Subcutaneous abdominal adipose tissue (tissue), 5 donors: ENCODE data around the gene IDH3A.

ENCODE experiments used
- H3K27ac ChIP-seq: one replicate; pipeline ENCODE4 v1.7.0; 2013; ENCODE audit warnings: low read depth, mild to moderate bottlenecking, inconsistent platforms, low read length, moderate library complexity
- H3K27me3 ChIP-seq, 5 donors: one replicate each; pipeline ENCODE4 v1.7.0; 2013; ENCODE audit warnings: low read length in 5 of 5, inconsistent platforms in 1 of 5; ENCODE audit not compliant: control insufficient read depth in 5 of 5, insufficient read depth in 4 of 5
- H3K36me3 ChIP-seq, 5 donors: one replicate each; pipeline ENCODE4 v1.7.0; 2013; ENCODE audit warnings: low read length in 5 of 5; ENCODE audit not compliant: control insufficient read depth in 5 of 5, insufficient read depth in 5 of 5
- H3K4me1 ChIP-seq, 5 donors: one replicate each; pipeline ENCODE4 v1.7.0; 2013; ENCODE audit warnings: low read length in 5 of 5, mild to moderate bottlenecking in 3 of 5, moderate library complexity in 1 of 5; ENCODE audit not compliant: control insufficient read depth in 5 of 5, insufficient read depth in 5 of 5
- H3K4me3 ChIP-seq, 5 donors: one replicate each; pipeline ENCODE4 v1.7.0; 2013; ENCODE audit warnings: low read length in 5 of 5, low read depth in 1 of 5
- H3K9ac ChIP-seq, 5 donors: one replicate each; pipeline ENCODE4 v1.7.0; 2013; ENCODE audit warnings: low read length in 5 of 5, mild to moderate bottlenecking in 4 of 5, moderate library complexity in 3 of 5
- H3K9me3 ChIP-seq, 5 donors: one replicate each; pipeline ENCODE4 v1.7.0; 2013; ENCODE audit warnings: low read length in 5 of 5; ENCODE audit not compliant: control insufficient read depth in 5 of 5
- donor health status: healthy.
- donor health status: healthy.
- donor health status: healthy.
- donor health status: healthy.
- donor health status: healthy.

IDH3A gene

GRCh38 chr15:78149068-78149804, at the start of gene IDH3A:
TSS of gene IDH3A (plus strand) at chr15:78149362. CDS start at chr15:78149404, 42 bp downstream.
- no peaks in the 10 kb centered on the region for H3K36me3 ChIP-seq
- H3K9me3 ChIP-seq = no peaks in the 10 kb centered on the region
- peaks cover 5 to 54% (median 44%) of the 10 kb centered on the region in 5 donors for H3K4me1 ChIP-seq
- peak within 1 kb of the TSS; percentile 78 to 83 (median 82) for H3K4me3 ChIP-seq
- H3K27me3 ChIP-seq = no peaks in the 10 kb centered on the region
- H3K9ac ChIP-seq = peak within 1 kb of the TSS; percentile 82 to 97 (median 94)
- H3K27ac ChIP-seq = peak within 1 kb of the TSS; percentile 78

- H3K4me1 ChIP-seq = peaks cover 0 to 17% (median 12%) of the 10 kb centered on the region in 5 donors
- H3K9ac ChIP-seq = no peak overlapping the region
- no peaks in the 10 kb centered on the region for H3K36me3 ChIP-seq
- H3K9me3 ChIP-seq = no peaks in the 10 kb centered on the region
- H3K27me3 ChIP-seq = no peaks in the 10 kb centered on the region
- no peak overlapping the region for H3K27ac ChIP-seq
- no peak overlapping the region for H3K4me3 ChIP-seq
These were observed 48.3 kb upstream of the IDH3A start for GRCh38 chr15:78100886-78101285.

DNA sequence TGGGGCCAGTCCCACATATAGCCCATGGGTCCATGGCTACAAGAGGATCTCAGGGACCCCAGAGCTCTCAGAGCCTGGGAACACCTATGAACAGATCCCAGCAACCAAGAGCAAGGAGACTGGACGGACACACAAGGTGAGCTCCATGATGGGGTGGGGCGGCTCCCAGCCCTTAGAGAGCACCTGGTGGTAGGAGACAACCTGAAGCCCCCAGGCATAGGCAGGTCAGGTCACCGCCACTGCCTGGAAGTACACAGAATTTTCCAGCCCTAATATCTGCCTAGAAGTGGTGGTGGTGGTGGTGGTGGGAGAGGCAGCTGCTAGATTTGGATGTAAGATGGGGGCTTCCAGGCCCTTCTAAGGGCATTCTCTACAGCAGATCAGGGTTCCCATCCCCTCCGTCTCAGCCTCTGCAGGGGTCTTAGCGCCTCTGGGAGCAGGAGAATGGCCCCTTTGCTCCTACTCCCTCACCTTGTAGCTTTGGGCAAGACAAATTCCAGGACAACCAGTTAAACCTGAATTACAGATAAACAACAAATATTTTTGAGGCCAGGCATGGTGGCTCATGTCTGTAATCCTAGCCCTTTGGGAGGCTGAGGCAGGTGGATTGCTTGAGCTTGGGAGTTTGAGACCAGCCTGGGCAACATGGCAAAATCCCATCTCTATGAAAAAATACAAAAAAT, 47.6 kb upstream of the IDH3A start:
- H3K27ac ChIP-seq = no peak overlapping the region
- H3K9me3 ChIP-seq = no peaks in the 10 kb centered on the region
- H3K4me1 ChIP-seq = peaks cover 0 to 17% (median 12%) of the 10 kb centered on the region in 5 donors
- no peak overlapping the region for H3K4me3 ChIP-seq
- no peaks in the 10 kb centered on the region for H3K27me3 ChIP-seq
- no peaks in the 10 kb centered on the region for H3K36me3 ChIP-seq
- H3K9ac ChIP-seq = no peak overlapping the region

- Histone ChIP-seq H3K4me1 (peaks cover 0 to 17% (median 12%) of the 10 kb centered on the region in 5 donors), H3K9ac (no peak overlapping the region), H3K4me3 (no peak overlapping the region), H3K27me3 (no peaks in the 10 kb centered on the region), H3K36me3 (no peaks in the 10 kb centered on the region), H3K9me3 (no peaks in the 10 kb centered on the region), H3K27ac (no peak overlapping the region)
These were observed 47.0 kb upstream of the IDH3A start for GRCh38 chr15:78102211-78102610.

DNA sequence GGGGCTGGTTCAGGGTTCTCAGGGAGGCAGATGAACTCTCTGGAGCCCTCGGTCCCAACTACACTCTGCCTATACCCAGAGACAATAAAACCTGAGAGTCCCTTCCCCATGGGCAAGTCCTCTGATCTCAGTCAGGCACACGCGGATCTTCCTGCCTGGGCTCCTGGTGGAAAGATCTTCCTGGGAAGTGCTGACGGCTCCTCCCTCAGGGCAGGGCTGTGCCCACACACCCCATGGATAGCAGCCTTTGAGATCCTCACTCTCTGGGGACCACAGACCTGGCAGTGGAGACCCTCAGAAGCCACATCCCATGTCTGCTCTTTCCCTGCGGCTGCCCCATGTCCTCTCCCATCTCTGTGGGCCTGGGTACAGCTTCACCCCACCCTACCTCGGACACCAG, 46.4 kb upstream of the IDH3A start:
- H3K27me3 ChIP-seq = no peaks in the 10 kb centered on the region
- no peak overlapping the region for H3K4me3 ChIP-seq
- no peak overlapping the region for H3K27ac ChIP-seq
- H3K36me3 ChIP-seq = no peaks in the 10 kb centered on the region
- H3K4me1 ChIP-seq = peaks cover 0 to 17% (median 12%) of the 10 kb centered on the region in 5 donors
- no peaks in the 10 kb centered on the region for H3K9me3 ChIP-seq
- H3K9ac ChIP-seq = no peak overlapping the region

DNA sequence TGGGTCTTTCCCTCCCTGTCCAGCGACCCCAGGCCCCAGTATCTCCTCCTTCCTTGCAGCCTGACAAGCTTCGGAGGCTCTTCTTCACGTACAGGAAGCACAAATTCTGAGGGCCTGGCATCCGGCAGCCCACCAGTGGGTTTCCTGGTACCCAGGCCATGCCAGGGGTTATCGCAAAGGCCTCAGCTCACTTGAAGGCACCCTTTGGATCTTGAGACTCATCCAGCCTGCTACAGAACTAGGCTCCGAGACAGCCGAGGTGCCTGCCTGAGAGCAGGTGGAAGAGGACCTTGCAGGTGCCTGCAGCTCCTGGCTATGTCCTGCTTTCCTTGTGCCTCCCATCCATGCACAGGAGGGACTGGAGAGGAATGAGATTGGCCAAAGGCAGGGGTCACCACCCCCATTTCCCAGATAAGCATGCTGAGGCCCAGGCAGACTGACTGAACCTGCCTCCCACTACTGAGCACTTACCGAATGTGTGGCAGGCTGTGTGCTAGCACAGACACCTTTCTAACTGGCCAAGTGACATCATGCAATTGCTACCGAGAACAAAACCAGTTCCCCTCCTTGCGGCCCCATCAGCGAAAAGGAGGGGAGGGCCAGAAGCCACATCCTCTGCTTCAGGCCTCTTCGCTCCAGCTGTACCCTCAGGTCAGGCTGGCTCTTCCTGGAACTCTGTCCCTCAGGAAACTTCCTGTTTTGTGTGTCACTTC, 45.6 kb upstream of the IDH3A start:
- H3K27ac ChIP-seq = no peak overlapping the region
- peaks cover 0 to 19% (median 15%) of the 10 kb centered on the region in 5 donors for H3K4me1 ChIP-seq
- no peaks in the 10 kb centered on the region for H3K27me3 ChIP-seq
- no peaks in the 10 kb centered on the region for H3K9me3 ChIP-seq
- peak overlapping the region in 1 of 5 donors; percentile 43 for H3K9ac ChIP-seq
- H3K36me3 ChIP-seq = no peaks in the 10 kb centered on the region
- no peak overlapping the region for H3K4me3 ChIP-seq

- Histone ChIP-seq H3K4me3 (no peak overlapping the region), H3K36me3 (no peaks in the 10 kb centered on the region), H3K27ac (no peak overlapping the region), H3K9ac (peak overlapping the region in 1 of 5 donors; percentile 0), H3K27me3 (no peaks in the 10 kb centered on the region), H3K4me1 (peaks cover 0 to 19% (median 15%) of the 10 kb centered on the region in 5 donors), H3K9me3 (no peaks in the 10 kb centered on the region)
These were observed 45.1 kb upstream of the IDH3A start for GRCh38 chr15:78104119-78104479.

- H3K9me3 ChIP-seq = no peaks in the 10 kb centered on the region
- H3K4me3 ChIP-seq = no peak overlapping the region
- H3K9ac ChIP-seq = peak overlapping the region in 1 of 5 donors; percentile 0
- no peaks in the 10 kb centered on the region for H3K36me3 ChIP-seq
- H3K27ac ChIP-seq = no peak overlapping the region
- H3K27me3 ChIP-seq = no peaks in the 10 kb centered on the region
- H3K4me1 ChIP-seq = peaks cover 0 to 19% (median 15%) of the 10 kb centered on the region in 5 donors
These were observed 44.3 kb upstream of the IDH3A start for GRCh38 chr15:78104566-78105475.

DNA sequence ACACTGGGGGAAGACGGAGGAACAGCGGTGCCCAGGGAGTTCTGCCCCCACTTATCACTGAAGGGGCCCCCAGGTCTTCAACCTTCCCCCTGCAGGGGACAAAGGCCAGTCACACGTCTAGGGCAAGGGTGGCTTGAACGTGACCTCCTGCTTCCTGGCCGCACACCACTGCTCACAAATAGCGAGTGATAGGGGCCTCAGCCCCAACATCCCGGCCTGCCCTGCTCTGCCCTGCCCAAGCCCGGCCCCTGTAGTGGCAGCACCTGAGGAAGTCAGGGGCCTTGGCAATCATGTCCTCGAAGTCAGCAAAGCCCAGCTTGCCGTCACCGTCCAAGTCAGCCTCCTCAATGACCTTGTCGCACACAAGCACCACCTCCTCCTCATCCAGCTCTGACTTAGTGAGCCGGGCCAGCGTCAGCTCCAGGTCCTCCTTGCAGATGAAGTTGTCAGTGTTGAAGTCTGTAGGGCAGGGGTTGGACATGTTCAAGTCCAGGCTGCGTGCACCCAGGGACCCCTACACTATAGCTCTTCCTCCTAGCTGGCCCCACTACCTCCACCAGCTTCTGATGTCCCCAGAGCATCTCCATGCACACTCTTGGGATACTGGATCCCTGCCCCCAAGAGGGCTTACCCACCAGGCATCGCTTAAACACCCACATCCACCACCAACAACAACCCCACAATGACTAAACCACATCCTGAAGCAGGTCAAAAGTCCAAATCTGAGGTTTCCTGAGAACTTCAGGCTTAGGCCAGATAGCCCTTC, 43.5 kb upstream of the IDH3A start:
- Histone ChIP-seq H3K4me1 (peaks cover 0 to 19% (median 15%) of the 10 kb centered on the region in 5 donors), H3K27me3 (no peaks in the 10 kb centered on the region), H3K9me3 (no peaks in the 10 kb centered on the region), H3K36me3 (no peaks in the 10 kb centered on the region), H3K4me3 (no peak overlapping the region), H3K27ac (no peak overlapping the region), H3K9ac (no peak overlapping the region)
